Glutamatergic neuron (in vitro differentiated cells): ENCODE measurements around the gene LHB. TPM values are rescaled to one million over a fixed set of nuclear protein-coding genes. Genes with fewer than 3 reads are reported as not detected.
A peak's percentile ranks its signal among the peaks of the same experiment; 100 is the strongest.
"Not testable (repeated sequence)": the region's sequence is repeated elsewhere in the genome, so short reads cannot be mapped to it uniquely, and the experiment has no call there.

Source experiments
- DNase-seq: peaks from one replicate; pipeline ENCODE4 v3.0.0; 2022
- H3K27ac Mint-ChIP-seq: one replicate; pipeline ENCODE4 v1.8.0; 2020; ENCODE audit warnings: mild to moderate bottlenecking, mixed read lengths, inconsistent platforms; ENCODE audit not compliant: unreplicated experiment
- H3K27me3 Mint-ChIP-seq: one replicate; pipeline ENCODE4 v1.8.0; 2020; ENCODE audit warnings: mild to moderate bottlenecking, moderate library complexity, mixed read lengths, inconsistent platforms; ENCODE audit not compliant: unreplicated experiment
- H3K36me3 Mint-ChIP-seq: one replicate; pipeline ENCODE4 v1.8.0; 2020; ENCODE audit warnings: mild to moderate bottlenecking, mixed read lengths, inconsistent platforms; ENCODE audit not compliant: unreplicated experiment
- H3K4me1 Mint-ChIP-seq: one replicate; pipeline ENCODE4 v1.8.0; 2020; ENCODE audit warnings: mild to moderate bottlenecking, low read depth, mixed read lengths, inconsistent platforms; ENCODE audit not compliant: unreplicated experiment
- H3K4me3 Mint-ChIP-seq: one replicate; pipeline ENCODE4 v1.8.0; 2020; ENCODE audit warnings: mild to moderate bottlenecking, mixed read lengths, inconsistent platforms; ENCODE audit not compliant: unreplicated experiment
- H3K9me3 Mint-ChIP-seq: one replicate; pipeline ENCODE4 v1.8.0; 2020; ENCODE audit warnings: mild to moderate bottlenecking, moderate library complexity, mixed read lengths, inconsistent platforms; ENCODE audit not compliant: unreplicated experiment
- CTCF ChIP-seq: fragments of 200-600 bp; sonication (generic); IDR thresholded peaks from one replicate; pipeline ENCODE4 v1.5.0; 2021; ENCODE audit not compliant: partially characterized antibody, unreplicated experiment
- total RNA-seq: library from RNA; stranded (reverse); fragmentation: NEBNext Ultra II Directional; extraction: Animal tissue kit (Norgen Biotek cat#: 25700); gene quantifications from one replicate; pipeline ENCODE4 v1.2.1, GENCODE V29; 2021; ENCODE audit not compliant: unreplicated experiment

LHB gene
- total RNA-seq, 1 donor from 2014 or later: not detected

GRCh38 chr19:49057636-49058234 lies 40.8 kb upstream of the LHB start, which contains the start of gene CGB7:
TSS of gene CGB7 (minus strand) at chr19:49057749. CDS start at chr19:49055375, 2,374 bp downstream.
- Mint-ChIP-seq H3K4me1 (no peaks in the 10 kb centered on the region), H3K9me3 (no peaks in the 10 kb centered on the region), H3K27me3 (peaks cover 17% of the 10 kb centered on the region), H3K27ac (no peak within 1 kb of the TSS), H3K36me3 (no peaks in the 10 kb centered on the region), H3K4me3 (peak within 1 kb of the TSS; percentile 74)
- peak; percentile 81 for DNase-seq
- no peak for TF ChIP-seq CTCF

DNA sequence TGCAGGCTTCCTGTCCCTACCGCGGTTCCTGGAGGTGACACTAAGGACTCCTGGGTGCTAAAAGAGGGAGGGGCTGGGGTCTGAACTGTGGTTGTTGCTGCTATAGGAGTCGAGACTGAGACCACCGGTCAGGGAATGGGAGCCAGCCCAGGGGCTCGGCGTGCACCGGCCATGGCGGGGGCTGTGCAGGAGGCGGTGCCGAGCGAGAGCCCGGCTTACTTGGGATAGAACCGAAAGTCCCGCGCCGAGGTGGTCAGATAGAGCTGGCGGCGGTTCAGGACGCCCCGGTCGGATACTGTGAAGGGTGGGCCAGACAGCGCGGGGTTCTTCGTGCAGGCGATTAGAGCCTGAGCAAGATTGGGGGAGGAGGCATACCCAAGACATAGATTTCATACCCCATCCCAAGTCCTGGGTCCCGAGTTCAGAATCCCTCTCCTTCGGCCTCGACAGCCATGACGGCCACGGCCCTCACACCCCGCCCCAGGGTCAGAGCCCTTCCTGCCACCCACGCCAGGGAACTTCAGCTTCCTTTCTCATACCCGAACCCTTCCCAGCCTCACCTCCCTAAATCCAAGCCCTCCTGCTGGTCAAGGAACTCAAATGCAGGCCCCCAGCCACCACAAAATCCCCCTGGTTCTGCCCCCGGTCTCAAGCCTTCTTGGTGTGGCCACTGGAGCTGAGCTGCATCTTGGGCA lies 40.2 kb upstream of the LHB start:
- not testable (repeated sequence) for H3K27ac Mint-ChIP-seq, H3K9me3 Mint-ChIP-seq, DNase-seq, H3K4me1 Mint-ChIP-seq, H3K36me3 Mint-ChIP-seq
- Mint-ChIP-seq H3K27me3 (peaks cover 17% of the 10 kb centered on the region), H3K4me3 (peak overlapping the region; percentile 73)

DNA sequence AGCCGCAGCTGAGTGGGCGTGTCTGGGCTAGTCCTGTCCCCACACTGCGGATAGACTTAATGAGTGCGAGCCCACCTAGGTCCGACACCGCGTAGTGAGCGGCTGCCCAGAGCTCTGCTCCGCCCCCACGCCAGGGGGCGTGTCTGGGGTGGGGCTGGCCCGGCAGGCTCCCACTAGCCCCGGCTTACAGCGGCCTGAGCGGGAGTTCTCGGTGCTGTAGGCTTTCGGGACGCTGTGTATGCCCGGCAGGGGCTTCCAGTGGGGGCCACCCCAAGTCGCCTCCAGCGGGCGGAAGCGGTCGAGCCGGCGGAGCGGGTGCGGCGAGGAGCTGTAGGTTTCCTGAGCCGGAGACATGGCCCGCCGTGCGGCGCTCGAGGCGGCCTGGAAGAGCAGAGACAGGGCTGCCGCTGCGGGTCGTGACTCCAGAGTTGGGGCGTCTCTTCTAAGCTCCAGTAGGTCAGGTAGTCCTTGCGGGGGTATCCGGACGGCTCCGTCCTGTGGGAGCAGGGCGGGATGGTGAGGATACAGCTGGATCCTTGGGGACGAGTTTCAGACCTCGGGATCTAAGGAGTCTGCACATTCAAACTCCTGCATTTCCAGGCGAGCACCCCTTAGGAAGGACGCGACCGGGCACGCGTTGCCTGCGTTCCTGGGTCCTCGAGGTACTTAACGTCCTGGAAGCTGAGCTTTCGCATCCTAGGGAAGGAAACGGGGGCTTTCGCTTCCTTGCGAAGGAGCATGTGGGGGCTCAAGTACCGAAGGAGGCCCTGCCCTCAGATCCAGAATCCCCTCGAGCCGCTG lies 39.4 kb upstream of the LHB start:
- peak; percentile 75 for DNase-seq
- H3K4me1 Mint-ChIP-seq: no peaks in the 10 kb centered on the region
- no peaks in the 10 kb centered on the region for H3K36me3 Mint-ChIP-seq
- H3K27ac Mint-ChIP-seq: no peak overlapping the region
- H3K27me3 Mint-ChIP-seq: peaks cover 17% of the 10 kb centered on the region
- H3K9me3 Mint-ChIP-seq: no peaks in the 10 kb centered on the region
- TF ChIP-seq CTCF: peak; percentile 34
- peak overlapping the region; percentile 55 for H3K4me3 Mint-ChIP-seq

- DNase-seq, H3K27ac Mint-ChIP-seq, H3K4me3 Mint-ChIP-seq, H3K27me3 Mint-ChIP-seq, H3K36me3 Mint-ChIP-seq, H3K4me1 Mint-ChIP-seq, H3K9me3 Mint-ChIP-seq: not testable (repeated sequence)
Observed at GRCh38 chr19:49050376-49051033, 33.6 kb upstream of the LHB start.

DNA sequence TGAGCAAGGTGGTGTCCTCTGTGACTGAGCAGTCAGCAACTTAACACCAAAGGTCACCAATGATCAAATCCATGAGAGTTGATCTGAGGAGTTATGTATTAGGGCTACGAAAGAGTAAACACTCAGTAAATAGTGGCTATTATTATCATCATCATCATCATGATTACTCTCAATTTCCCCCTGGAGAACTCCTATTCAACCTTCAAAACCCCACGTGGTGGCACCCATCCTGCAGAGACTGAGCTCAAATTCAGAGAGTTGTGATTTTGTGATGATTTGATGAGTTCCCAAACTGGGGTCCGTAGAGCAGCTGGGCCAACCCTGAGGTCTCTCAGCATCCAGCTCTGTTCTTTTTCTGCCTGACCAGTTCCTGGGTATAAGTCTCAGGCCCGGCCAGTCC lies 32.9 kb upstream of the LHB start:
- H3K4me1 Mint-ChIP-seq, H3K9me3 Mint-ChIP-seq, H3K4me3 Mint-ChIP-seq, DNase-seq, H3K27me3 Mint-ChIP-seq, H3K36me3 Mint-ChIP-seq: not testable (repeated sequence)
- peak overlapping the region; percentile 25 for H3K27ac Mint-ChIP-seq

- DNase-seq, H3K9me3 Mint-ChIP-seq, H3K4me3 Mint-ChIP-seq, H3K27me3 Mint-ChIP-seq, H3K4me1 Mint-ChIP-seq, H3K36me3 Mint-ChIP-seq: not testable (repeated sequence)
- H3K27ac Mint-ChIP-seq: peak within 1 kb of the TSS; percentile 25
Observed at GRCh38 chr19:49049011-49049410, 32.1 kb upstream of the LHB start, which contains the start of gene CGB8. TSS of gene CGB8 (minus strand) at chr19:49049111. CDS start at chr19:49048739, 372 bp downstream.

DNA sequence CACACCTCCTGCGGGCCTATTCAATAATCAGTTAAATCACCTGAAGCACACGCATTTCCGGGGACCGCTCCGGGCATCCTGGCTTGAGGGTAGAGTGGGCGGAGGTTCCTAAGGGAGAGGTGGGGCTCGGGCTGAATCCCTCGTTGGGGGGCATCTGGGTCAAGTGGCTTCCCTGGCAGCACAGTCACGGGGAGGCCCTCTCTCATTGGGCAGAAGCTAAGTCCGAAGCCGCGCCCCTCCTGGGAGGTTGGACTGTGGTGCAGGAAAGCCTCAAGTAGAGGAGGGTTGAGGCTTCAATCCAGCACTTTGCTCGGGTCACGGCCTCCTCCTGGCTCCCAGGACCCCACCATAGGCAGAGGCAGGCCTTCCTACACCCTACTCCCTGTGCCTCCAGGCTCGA lies 26.7 kb upstream of the LHB start, which contains the start of gene CGB5:
CGB5 (plus strand) TSS at position 301 of the 400 bp plus-strand sequence. CDS start 362 bp downstream, outside the sequence.
- H3K36me3 Mint-ChIP-seq, H3K9me3 Mint-ChIP-seq, H3K4me1 Mint-ChIP-seq, H3K27me3 Mint-ChIP-seq, H3K4me3 Mint-ChIP-seq, DNase-seq, H3K27ac Mint-ChIP-seq: not testable (repeated sequence)

- H3K27ac Mint-ChIP-seq, H3K4me1 Mint-ChIP-seq, DNase-seq, H3K4me3 Mint-ChIP-seq, H3K9me3 Mint-ChIP-seq, H3K36me3 Mint-ChIP-seq, H3K27me3 Mint-ChIP-seq: not testable (repeated sequence)
Observed at GRCh38 chr19:49042666-49043065, 25.8 kb upstream of the LHB start.
